Measurements from ENCODE around the gene TUBB8.

DNA sequence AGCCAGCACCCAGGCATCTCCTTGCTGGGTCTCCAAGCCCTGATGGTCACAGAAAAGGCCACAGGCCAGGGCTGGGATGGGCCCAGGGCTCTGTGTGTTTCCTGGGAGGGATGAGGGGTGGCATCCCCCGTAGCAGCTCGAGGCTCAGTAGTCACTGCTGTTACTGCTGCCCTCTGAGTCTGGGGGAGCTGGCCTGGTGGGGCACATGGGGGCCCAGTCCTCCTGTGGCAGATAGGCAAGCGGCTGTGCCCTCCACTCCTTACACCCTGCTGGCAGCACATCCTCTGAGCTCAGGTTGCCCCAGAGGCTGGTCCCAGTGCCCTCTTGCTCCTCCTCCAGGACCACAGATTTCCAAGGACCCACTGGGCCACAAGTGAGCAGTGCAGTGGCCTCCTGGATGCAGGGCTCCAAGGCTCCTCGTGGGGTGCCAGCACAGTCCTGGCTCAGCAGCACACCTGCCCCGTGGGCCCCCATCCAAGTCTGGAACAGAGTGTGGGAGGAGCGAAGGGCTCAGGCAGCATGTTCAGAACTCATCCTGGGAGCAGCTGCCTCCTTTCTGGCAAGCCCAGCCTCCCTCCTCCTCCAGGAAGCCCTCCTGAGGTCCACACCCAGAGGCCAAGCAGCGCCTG lies 31.5 kb upstream of the TUBB8 start:
- TF ChIP-seq, protein P1, sequence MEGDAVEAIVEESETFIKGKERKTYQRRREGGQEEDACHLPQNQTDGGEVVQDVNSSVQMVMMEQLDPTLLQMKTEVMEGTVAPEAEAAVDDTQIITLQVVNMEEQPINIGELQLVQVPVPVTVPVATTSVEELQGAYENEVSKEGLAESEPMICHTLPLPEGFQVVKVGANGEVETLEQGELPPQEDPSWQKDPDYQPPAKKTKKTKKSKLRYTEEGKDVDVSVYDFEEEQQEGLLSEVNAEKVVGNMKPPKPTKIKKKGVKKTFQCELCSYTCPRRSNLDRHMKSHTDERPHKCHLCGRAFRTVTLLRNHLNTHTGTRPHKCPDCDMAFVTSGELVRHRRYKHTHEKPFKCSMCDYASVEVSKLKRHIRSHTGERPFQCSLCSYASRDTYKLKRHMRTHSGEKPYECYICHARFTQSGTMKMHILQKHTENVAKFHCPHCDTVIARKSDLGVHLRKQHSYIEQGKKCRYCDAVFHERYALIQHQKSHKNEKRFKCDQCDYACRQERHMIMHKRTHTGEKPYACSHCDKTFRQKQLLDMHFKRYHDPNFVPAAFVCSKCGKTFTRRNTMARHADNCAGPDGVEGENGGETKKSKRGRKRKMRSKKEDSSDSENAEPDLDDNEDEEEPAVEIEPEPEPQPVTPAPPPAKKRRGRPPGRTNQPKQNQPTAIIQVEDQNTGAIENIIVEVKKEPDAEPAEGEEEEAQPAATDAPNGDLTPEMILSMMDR (IDR thresholded peaks at IDR 0.05): no peak
- TF ChIP-seq POLR2A (IDR thresholded peaks at IDR 0.05): no peak

All from testis (tissue), 2 donors.